ENCODE results near the gene PITPNC1. TPM values are rescaled to one million over a fixed set of nuclear protein-coding genes. Genes with fewer than 3 reads are reported as not detected.

Gene PITPNC1
- total and polyA plus RNA-seq, 2 donors (not counting 3 experiments of a cell fraction or from before 2014, with no cell fraction given), result 2.4 to 9.6 TPM

GRCh38 chr17:67519801-67520251 is 142.7 kb downstream of the PITPNC1 start:
- intact Hi-C loops (cut with micrococcal nuclease) (no loop called here), dilution Hi-C loops (cut with MboI; ENCODE audit: extremely low pct_ligation_motif_present, low sequenced_read_pairs) (no loop called here)
- no peaks in the 10 kb centered on the region for H3K27me3 ChIP-seq (ENCODE audit: control insufficient read depth in 2 of 2, insufficient read depth in 2 of 2, low read length in 2 of 2)
- no peak for FAIRE-seq
- CTCF ChIA-PET, result no interaction called here
- no peaks in the 10 kb centered on the region for H3K9me1 ChIP-seq (replicated peaks; ENCODE audit: control insufficient read depth, extremely low read depth, insufficient read depth, low read length)
- no peaks in the 10 kb centered on the region for H3K9me3 ChIP-seq (replicated peaks; ENCODE audit: control insufficient read depth, insufficient read depth, low read length)
- no peak overlapping the region for H3K9ac ChIP-seq (replicated peaks; ENCODE audit: extremely low read depth, insufficient read depth, low read length)
- no peak for DNase-seq (ENCODE audit: low read depth, low spot score)
- no peaks in the 10 kb centered on the region for H3K79me2 ChIP-seq (ENCODE audit: control insufficient read depth, insufficient read depth, low read length)
- no peak overlapping the region for H2AFZ ChIP-seq (ENCODE audit: low read depth, low read length)
- TF ChIP-seq CTCF (IDR thresholded peaks at IDR 0.05; ENCODE audit: extremely low read depth in 1 of 2, insufficient read depth in 1 of 2, low read depth in 1 of 2, low read length in 2 of 2), result no peak
- no peak for TF ChIP-seq GATA2 (IDR thresholded peaks at IDR 0.05; ENCODE audit: insufficient read depth, insufficient read length, low read depth, low read length)
- POLR2A ChIA-PET, result no interaction called here
- H3K4me1 ChIP-seq (ENCODE audit: control insufficient read depth, extremely low read depth, insufficient read depth, low read length), result no peaks in the 10 kb centered on the region
- no peak overlapping the region for H3K27ac ChIP-seq (ENCODE audit: insufficient read depth, low read depth, low read length)
- no peaks in the 10 kb centered on the region for H4K20me1 ChIP-seq (replicated peaks; ENCODE audit: control insufficient read depth, extremely low read depth, insufficient read depth, low read length)
- no TSS peak for BruUV-seq (replicated peaks)
- no peak overlapping the region for H3K4me3 ChIP-seq (replicated peaks in 1 of 3; ENCODE audit: insufficient read depth in 1 of 3, low read depth in 1 of 3, low read length in 3 of 3)
- H3K36me3 ChIP-seq (ENCODE audit: control insufficient read depth in 2 of 2, extremely low read depth in 1 of 2, insufficient read depth in 2 of 2, low read length in 2 of 2), result no peaks in the 10 kb centered on the region
- no peak overlapping the region for H3K4me2 ChIP-seq (ENCODE audit: insufficient read depth, low read length)

- H3K9me3 ChIP-seq (replicated peaks; ENCODE audit: control insufficient read depth, insufficient read depth, low read length), result no peaks in the 10 kb centered on the region
- no peaks in the 10 kb centered on the region for H4K20me1 ChIP-seq (replicated peaks; ENCODE audit: control insufficient read depth, extremely low read depth, insufficient read depth, low read length)
- ChIA-PET POLR2A (no interaction called here), CTCF (no interaction called here)
- no peak overlapping the region for H3K9ac ChIP-seq (replicated peaks; ENCODE audit: extremely low read depth, insufficient read depth, low read length)
- H3K4me1 ChIP-seq (ENCODE audit: control insufficient read depth, extremely low read depth, insufficient read depth, low read length), result no peaks in the 10 kb centered on the region
- H3K9me1 ChIP-seq (replicated peaks; ENCODE audit: control insufficient read depth, extremely low read depth, insufficient read depth, low read length), result no peaks in the 10 kb centered on the region
- intact Hi-C loops (cut with micrococcal nuclease), result no loop called here
- no peaks in the 10 kb centered on the region for H3K79me2 ChIP-seq (ENCODE audit: control insufficient read depth, insufficient read depth, low read length)
- TF ChIP-seq MAX (IDR thresholded peaks at IDR 0.05; ENCODE audit: insufficient read depth, insufficient read length) (no peak), POLR2A (IDR thresholded peaks at IDR 0.05; ENCODE audit: low read depth, low read length) (no peak), GATA2 (IDR thresholded peaks at IDR 0.05; ENCODE audit: insufficient read depth, insufficient read length, low read depth, low read length) (no peak), MYC (IDR thresholded peaks at IDR 0.05; ENCODE audit: low read depth, low read length) (no peak), JUN (IDR thresholded peaks at IDR 0.05; ENCODE audit: borderline replicate concordance, insufficient read depth, insufficient read length, low read depth) (no peak), EZH2 (IDR thresholded peaks at IDR 0.05; ENCODE audit: borderline replicate concordance, low read depth, low read length, severe bottlenecking) (no peak), FOS (IDR thresholded peaks at IDR 0.05; ENCODE audit: borderline replicate concordance, insufficient read depth, low read length) (no peak), POLR2AphosphoS5 (IDR thresholded peaks at IDR 0.05; ENCODE audit: insufficient read depth, low read depth, low read length) (no peak), CTCF (IDR thresholded peaks at IDR 0.05; ENCODE audit: extremely low read depth in 1 of 2, insufficient read depth in 1 of 2, low read depth in 1 of 2, low read length in 2 of 2) (no peak)
- H3K36me3 ChIP-seq (ENCODE audit: control insufficient read depth in 2 of 2, extremely low read depth in 1 of 2, insufficient read depth in 2 of 2, low read length in 2 of 2), result no peaks in the 10 kb centered on the region
- no peak for FAIRE-seq
- H3K4me3 ChIP-seq (replicated peaks in 1 of 3; ENCODE audit: insufficient read depth in 1 of 3, low read depth in 1 of 3, low read length in 3 of 3), result no peak overlapping the region
- no peaks in the 10 kb centered on the region for H3K27me3 ChIP-seq (ENCODE audit: control insufficient read depth in 2 of 2, insufficient read depth in 2 of 2, low read length in 2 of 2)
- dilution Hi-C loops (cut with MboI; ENCODE audit: extremely low pct_ligation_motif_present, low sequenced_read_pairs), result no loop called here
- no peak overlapping the region for H2AFZ ChIP-seq (ENCODE audit: low read depth, low read length)
- H3K27ac ChIP-seq (ENCODE audit: insufficient read depth, low read depth, low read length), result no peak overlapping the region
- no peak overlapping the region for H3K4me2 ChIP-seq (ENCODE audit: insufficient read depth, low read length)
- BruUV-seq (replicated peaks), result no TSS peak
- no peak for DNase-seq (ENCODE audit: low read depth, low spot score)
Observed at GRCh38 chr17:67520252-67520906, 143.3 kb downstream of the PITPNC1 start.

Measured in endothelial cell of umbilical vein (primary cell).